Kidney epithelial cell (primary cell): ENCODE results near the gene SPRN. TPM values are rescaled to one million over a fixed set of nuclear protein-coding genes. Genes with fewer than 3 reads are reported as not detected.
"Not testable (repeated sequence)": the region's sequence is repeated elsewhere in the genome, so short reads cannot be mapped to it uniquely, and the experiment has no call there.

Experiments
- DNase-seq: peaks from one replicate; pipeline ENCODE4 v3.0.0-alpha.2; 2010; ENCODE audit warnings: low read depth
- H3K27me3 ChIP-seq: 2 replicates; pipeline ENCODE4 v1.6.0; 2011; ENCODE audit warnings: low read length; ENCODE audit not compliant: control insufficient read depth, insufficient read depth
- H3K36me3 ChIP-seq: 2 replicates; pipeline ENCODE4 v1.5.1; 2011; ENCODE audit warnings: low read length; ENCODE audit not compliant: control insufficient read depth, insufficient read depth
- H3K4me3 ChIP-seq: 2 replicates; pipeline ENCODE4 v1.5.1; 2011; ENCODE audit warnings: low read depth, mild to moderate bottlenecking, control low read depth, low read length
- total RNA-seq: library from RNA; depleted of rRNA; stranded (reverse); fragments of >200 nt; gene quantifications from 2 replicates; pipeline ENCODE4 v1.2.3, GENCODE V29; 2015
- TF ChIP-seq, protein P1 (sequence below): IDR thresholded peaks from 2 replicates; pipeline ENCODE4 v1.5.1; 2011; ENCODE audit warnings: mild to moderate bottlenecking, moderate library complexity, low read length, control low read depth, inconsistent platforms; ENCODE audit not compliant: insufficient read depth, poor library complexity, severe bottlenecking

SPRN gene, protein sequence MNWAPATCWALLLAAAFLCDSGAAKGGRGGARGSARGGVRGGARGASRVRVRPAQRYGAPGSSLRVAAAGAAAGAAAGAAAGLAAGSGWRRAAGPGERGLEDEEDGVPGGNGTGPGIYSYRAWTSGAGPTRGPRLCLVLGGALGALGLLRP
- total RNA-seq = 0.55 and 2.1 TPM in 2 replicates

GRCh38 chr10:133424601-133425000 is at the start of gene SPRN:
Gene SPRN (minus strand): TSS chr10:133424625. CDS start chr10:133423681, 944 bp downstream.
- H3K4me3 ChIP-seq, DNase-seq, H3K36me3 ChIP-seq: not testable (repeated sequence)
- peaks cover 12% of the 10 kb centered on the region for H3K27me3 ChIP-seq

DNA sequence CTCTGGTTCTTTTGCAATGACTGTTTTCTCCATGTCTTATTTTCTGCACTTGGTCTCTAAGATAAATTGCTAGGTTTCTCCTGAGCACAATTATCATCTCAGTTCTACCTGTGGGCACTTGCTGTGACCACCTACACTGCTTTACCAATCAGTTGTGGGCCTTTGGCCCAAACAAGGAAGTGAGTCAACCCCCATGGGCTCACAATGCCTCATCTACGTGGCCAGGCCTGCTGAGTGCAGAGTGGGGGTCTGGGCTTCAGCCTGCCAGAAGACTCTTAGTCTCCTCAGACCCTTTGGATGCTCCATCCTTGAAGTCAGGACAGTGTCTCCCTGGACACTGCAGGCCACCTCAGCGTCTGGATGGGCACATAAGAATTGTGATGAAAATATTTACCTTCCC is 49.6 kb upstream of the SPRN start:
- no peaks in the 10 kb centered on the region for H3K36me3 ChIP-seq
- H3K4me3 ChIP-seq = no peak overlapping the region
- TF ChIP-seq, protein P1, sequence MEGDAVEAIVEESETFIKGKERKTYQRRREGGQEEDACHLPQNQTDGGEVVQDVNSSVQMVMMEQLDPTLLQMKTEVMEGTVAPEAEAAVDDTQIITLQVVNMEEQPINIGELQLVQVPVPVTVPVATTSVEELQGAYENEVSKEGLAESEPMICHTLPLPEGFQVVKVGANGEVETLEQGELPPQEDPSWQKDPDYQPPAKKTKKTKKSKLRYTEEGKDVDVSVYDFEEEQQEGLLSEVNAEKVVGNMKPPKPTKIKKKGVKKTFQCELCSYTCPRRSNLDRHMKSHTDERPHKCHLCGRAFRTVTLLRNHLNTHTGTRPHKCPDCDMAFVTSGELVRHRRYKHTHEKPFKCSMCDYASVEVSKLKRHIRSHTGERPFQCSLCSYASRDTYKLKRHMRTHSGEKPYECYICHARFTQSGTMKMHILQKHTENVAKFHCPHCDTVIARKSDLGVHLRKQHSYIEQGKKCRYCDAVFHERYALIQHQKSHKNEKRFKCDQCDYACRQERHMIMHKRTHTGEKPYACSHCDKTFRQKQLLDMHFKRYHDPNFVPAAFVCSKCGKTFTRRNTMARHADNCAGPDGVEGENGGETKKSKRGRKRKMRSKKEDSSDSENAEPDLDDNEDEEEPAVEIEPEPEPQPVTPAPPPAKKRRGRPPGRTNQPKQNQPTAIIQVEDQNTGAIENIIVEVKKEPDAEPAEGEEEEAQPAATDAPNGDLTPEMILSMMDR = no peak
- no peaks in the 10 kb centered on the region for H3K27me3 ChIP-seq
- DNase-seq = no peak

- H3K27me3 ChIP-seq = no peaks in the 10 kb centered on the region
- no peaks in the 10 kb centered on the region for H3K36me3 ChIP-seq
- TF ChIP-seq, protein P1 = no peak
- H3K4me3 ChIP-seq = no peak overlapping the region
- DNase-seq = no peak
Measured at GRCh38 chr10:133473270-133473669, 48.8 kb upstream of the SPRN start.

DNA sequence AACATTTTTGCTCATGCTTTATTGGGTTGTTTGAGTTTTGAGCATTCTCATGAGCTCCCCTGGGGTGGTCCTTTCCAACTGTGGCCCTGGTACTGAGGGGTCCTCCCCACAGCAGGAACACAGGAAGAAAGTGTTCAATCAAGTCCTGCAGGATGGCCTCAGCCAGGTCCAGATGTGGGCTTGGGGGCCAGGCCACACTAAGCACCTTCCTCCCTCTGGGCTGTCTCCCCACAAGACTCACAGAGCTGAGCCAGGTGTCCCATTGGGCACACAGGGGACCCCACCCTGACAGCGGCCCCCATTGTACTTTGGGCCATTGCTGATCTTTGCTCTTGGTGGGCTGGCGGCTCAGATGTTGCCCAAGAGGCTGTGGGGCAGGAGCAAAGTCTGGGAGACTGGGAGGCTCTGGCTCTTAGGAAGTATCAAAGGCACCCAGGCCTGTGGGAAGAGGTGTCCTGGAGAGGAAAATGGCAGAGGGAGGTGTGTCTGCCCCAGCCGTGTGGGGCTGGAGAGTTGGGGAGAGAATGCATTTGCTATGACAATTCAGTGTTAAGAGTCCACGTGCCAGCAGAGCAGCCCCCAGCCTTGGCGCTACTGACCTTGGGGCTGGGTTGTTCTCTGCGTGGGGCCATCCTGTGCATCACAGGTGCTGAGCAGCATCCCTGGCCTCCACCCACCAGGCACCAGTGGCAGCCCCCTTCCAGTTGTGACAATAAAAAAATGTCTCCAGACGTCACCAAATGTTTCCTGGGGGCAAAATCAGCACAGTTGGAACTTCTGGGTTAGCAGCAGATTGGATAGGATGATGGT is 47.1 kb upstream of the SPRN start:
- H3K4me3 ChIP-seq = no peak overlapping the region
- DNase-seq = no peak
- no peaks in the 10 kb centered on the region for H3K36me3 ChIP-seq
- TF ChIP-seq, protein P1 = no peak
- H3K27me3 ChIP-seq = no peaks in the 10 kb centered on the region

GRCh38 chr10:133469205-133469604 is 44.8 kb upstream of the SPRN start:
- DNase-seq, H3K4me3 ChIP-seq, H3K27me3 ChIP-seq, H3K36me3 ChIP-seq: not testable (repeated sequence)

DNA sequence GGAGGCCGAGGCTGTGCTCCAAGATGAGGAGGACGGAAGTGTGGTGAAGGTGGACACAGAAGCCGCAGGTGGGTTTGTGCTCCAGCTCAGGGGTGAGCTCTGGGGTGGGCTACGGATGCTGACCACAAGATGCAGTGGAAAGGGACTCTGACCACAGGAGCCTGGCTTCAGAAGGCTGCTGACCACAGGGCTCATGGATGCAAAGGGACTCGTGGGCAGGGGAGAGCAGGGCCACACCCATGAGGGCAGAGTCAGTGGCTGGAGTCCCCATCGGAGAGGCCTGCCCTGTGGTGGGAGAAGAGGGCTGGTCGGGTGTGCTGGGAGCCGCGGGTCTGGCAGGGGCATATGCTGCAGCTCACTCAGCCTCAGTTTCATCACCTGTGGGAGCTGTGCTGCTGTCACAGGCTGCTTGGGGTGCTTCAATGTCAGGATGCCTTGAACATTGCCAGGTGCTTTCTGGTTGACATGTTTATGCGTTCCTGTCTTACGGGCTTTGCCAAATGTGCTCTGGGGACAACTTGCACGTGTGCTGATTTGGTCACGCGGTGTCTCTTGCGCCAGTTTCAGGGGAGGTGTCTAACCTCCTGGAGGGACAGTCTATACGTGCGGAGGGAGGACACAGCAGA is 43.0 kb upstream of the SPRN start:
- peaks cover 6% of the 10 kb centered on the region for H3K27me3 ChIP-seq
- TF ChIP-seq, protein P1 = no peak

More for the DNA sequence above, 43.0 kb upstream of the SPRN start:
- no peak for DNase-seq
- Histone ChIP-seq H3K36me3 (no peaks in the 10 kb centered on the region), H3K4me3 (no peak overlapping the region)
